Epithelial cell of esophagus (primary cell): ENCODE data around the gene ITPR2.

ENCODE experiments used
- DNase-seq: peaks from one replicate; pipeline ENCODE4 v3.0.0; 2010; ENCODE audit warnings: low read depth
- H3K4me3 ChIP-seq: 2 replicates; pipeline ENCODE4 v1.5.1; 2011; ENCODE audit warnings: mild to moderate bottlenecking, low read length, control low read depth
- TF ChIP-seq, protein P1 (sequence below): IDR thresholded peaks from 2 replicates; pipeline ENCODE4 v1.5.1; 2011; ENCODE audit warnings: low read depth, mild to moderate bottlenecking, low read length, control low read depth, inconsistent platforms; ENCODE audit not compliant: insufficient read depth; ENCODE audit errors: missing control alignments

Gene ITPR2

DNA sequence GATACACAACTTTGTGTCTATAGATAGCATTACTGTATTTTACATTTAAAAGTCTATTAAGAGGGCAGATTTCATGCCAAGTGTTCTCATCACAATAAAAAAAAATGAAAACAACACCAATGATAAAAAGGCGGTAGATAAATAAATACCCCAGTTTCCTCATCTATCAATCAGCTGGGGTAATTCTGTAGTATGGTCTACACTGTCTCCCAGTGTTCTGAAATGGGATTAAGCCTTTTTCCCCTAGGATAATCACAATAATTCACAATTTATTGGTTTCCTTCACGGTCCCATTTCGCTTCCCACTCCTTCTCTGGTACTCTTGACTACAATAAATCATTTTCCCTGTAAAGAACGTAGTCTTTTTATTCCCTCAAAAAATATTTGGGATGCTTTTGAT lies 523.4 kb downstream of the ITPR2 start:
- TF ChIP-seq, protein P1, sequence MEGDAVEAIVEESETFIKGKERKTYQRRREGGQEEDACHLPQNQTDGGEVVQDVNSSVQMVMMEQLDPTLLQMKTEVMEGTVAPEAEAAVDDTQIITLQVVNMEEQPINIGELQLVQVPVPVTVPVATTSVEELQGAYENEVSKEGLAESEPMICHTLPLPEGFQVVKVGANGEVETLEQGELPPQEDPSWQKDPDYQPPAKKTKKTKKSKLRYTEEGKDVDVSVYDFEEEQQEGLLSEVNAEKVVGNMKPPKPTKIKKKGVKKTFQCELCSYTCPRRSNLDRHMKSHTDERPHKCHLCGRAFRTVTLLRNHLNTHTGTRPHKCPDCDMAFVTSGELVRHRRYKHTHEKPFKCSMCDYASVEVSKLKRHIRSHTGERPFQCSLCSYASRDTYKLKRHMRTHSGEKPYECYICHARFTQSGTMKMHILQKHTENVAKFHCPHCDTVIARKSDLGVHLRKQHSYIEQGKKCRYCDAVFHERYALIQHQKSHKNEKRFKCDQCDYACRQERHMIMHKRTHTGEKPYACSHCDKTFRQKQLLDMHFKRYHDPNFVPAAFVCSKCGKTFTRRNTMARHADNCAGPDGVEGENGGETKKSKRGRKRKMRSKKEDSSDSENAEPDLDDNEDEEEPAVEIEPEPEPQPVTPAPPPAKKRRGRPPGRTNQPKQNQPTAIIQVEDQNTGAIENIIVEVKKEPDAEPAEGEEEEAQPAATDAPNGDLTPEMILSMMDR, result no peak
- no peak for DNase-seq
- no peak overlapping the region for H3K4me3 ChIP-seq

DNA sequence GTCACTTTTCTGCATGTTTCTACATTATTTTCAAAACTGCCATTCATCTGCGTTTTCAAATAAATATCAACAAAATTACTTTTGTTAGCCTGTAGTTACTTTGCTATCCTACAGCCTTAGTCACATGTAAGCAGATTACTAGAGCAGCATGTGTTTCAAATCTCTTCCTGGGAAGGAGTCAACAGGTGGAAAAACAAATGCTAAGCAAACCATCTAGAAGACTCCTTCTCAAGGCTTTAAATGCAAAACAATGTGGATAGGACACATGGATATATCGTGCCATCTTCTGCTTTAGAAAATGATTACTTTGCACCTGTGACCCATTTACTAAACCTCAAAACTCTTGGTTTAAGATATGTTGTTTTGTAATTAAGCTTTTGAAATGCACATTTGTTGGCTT lies 528.7 kb downstream of the ITPR2 start:
- TF ChIP-seq, protein P1, result no peak
- no peak for DNase-seq
- no peak overlapping the region for H3K4me3 ChIP-seq

DNA sequence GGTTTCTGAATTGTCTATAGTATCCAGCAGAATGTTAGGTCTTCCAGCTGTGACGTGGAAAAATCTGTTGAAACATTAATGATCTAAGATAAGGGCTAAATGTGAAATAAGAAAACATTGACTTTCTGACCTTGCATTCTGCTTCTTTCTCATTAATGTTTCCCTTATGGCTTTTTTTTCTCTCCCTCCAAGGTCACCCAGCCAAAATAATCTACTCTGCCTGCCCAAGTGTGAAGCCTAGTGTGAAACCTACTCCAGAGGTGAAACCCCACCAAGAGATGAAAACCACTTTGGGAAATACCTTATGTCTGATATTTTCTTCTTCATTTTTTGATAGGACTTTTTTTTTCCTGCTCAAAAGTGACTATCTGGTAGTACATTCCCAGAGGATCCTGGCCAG lies 529.6 kb downstream of the ITPR2 start:
- TF ChIP-seq, protein P1, result no peak
- no peak overlapping the region for H3K4me3 ChIP-seq
- DNase-seq, result no peak

DNA sequence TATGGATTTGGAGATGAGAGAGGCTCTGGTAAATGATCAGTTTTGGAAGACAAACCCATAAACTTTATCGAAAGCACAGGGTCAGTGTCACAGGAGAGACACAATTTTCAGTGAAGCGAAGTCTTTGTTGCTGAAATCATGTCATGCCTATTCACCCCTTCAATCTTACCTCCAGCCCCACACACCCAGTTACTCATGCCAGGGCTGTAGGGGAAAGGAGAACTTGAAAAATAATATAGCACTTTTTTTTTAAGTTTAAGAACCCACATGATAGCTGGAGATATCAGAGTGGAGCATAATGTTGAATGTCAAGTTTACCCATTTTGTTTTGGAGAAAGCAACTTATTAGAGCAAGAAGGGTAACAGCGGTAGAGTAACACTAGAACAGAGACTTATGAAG lies 530.2 kb downstream of the ITPR2 start:
- TF ChIP-seq, protein P1, result no peak
- H3K4me3 ChIP-seq, result no peak overlapping the region
- DNase-seq, result no peak

DNA sequence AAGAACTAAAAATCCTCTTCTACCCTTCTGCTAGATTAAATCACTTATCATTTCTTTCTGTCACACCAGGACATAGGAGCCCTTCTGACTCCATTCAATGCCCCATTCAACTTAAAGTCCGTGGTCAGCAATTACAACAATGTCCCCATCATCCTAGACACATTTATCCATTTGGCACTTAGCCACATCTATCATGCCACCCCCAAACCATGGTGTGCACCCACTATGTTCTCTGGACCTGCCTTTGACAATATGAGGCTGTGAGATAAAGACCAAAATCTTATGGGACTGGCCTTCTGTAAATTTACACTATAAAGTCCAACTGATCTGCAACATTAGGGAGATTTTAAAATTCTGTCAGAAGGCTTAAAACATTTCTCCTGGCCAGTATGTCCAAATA lies 533.2 kb downstream of the ITPR2 start:
- DNase-seq, result no peak
- TF ChIP-seq, protein P1, result no peak
- no peak overlapping the region for H3K4me3 ChIP-seq

DNA sequence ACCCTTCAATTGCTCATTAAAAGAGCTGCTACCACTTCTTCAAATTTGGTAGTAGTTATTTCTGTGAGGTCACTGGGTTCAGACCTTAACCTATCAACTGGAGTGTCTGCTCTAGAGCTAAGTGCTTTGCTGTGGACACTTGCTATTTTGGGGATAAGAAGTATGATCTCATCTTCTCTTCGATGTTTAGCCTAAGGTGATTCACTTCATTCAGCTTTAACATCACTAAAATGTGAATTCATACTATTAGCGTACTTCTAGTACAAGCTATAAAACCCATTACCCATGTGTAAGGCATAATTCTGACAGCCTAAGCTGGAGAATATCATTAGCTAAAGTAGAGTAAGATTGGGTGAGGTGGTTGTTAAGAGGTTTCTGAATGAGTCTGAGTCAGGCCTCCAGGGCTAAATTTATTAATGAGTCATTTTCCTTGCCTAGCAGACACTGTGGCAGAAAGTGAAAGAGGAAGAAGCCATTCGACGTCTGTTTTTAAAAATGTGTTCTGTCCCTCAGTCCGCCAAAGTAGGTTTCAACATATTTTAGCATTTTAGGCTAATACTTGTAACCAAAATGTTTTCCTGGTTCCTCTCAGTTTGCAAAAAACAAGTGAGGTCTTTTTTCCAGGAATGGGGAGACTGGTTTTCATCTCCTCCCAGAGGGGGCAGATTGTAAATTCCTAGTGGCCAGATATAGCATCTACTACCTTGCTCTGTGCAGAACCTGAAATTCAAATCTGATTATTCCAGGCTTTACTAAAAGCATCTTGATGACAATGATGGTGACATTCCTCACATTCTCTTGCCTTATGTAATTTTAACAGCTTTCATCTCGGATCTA lies 534.0 kb downstream of the ITPR2 start:
- TF ChIP-seq, protein P1, result peak; percentile 44
- DNase-seq, result peak; percentile 91
- peak overlapping the region; percentile 26 for H3K4me3 ChIP-seq

DNA sequence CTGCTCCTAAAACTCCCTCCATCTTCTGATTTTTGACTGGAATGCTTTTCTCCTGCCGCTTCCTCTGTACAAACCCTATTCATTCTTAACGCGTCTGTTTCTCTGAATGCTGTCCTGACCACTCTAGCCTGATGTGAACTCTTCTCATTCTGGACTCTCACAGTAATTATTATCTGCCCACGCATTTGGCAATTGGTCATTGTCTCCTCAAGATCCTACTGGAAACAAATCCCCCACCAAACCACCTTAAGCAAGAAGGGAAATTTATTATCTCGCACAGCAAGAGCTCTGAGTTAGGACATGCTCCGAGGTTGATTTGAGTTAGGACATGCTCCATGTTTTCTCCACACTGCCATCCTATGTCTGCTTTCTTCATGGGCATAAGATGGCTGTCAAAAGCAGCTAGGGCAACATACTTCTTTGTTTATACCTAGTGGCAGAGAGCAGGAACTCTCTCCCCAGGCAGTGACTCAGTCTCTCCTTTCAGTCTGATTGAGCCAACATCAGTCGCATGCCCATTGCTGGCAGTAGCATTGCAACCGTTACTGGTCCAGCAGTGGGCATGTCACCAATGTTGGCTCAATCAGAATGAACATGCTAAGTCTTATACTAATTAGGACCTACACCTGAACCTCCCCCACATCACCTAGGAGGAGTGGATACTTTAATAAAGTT lies 535.5 kb downstream of the ITPR2 start:
- no peak for DNase-seq
- TF ChIP-seq, protein P1, result no peak
- H3K4me3 ChIP-seq, result no peak overlapping the region
